ENCODE data around the gene CLCA2.

CLCA2 gene

DNA sequence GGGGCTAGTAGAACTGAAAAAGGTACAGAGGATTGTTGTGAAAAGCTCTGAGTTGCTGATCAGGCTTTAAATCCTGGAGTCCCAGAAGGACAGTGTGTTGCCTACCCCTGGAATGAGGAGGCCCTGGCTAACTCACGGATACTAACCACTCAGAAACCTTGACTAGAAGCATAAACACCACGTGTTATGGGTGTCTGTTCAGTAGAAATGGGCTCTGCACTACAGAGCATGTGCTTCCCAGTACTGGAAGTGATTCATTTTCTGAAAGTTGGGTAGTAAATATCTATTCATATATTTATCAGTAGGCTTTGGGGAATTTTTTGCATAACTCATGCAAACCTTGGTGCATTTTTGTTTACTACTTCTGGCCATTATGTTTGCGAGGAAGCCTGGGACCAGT, 29.7 kb downstream of the CLCA2 start:
- ChIA-PET POLR2A (no interaction called here), CTCF (no interaction called here)
- TF ChIP-seq ELF4 (IDR thresholded peaks at IDR 0.05) (no peak), CTBP1 (IDR thresholded peaks at IDR 0.05; ENCODE audit: borderline replicate concordance) (no peak), L3MBTL2 (conservative IDR thresholded peaks at IDR 0.05) (no peak), HDGF (IDR thresholded peaks at IDR 0.05; ENCODE audit: borderline replicate concordance) (no peak), SP1 (IDR thresholded peaks at IDR 0.05) (no peak), FOXK2 (IDR thresholded peaks at IDR 0.05) (no peak), FOXM1 (IDR thresholded peaks at IDR 0.05; ENCODE audit: borderline replicate concordance) (no peak), LEF1 (IDR thresholded peaks at IDR 0.05; ENCODE audit: borderline replicate concordance) (no peak), SUZ12 (IDR thresholded peaks at IDR 0.05) (no peak), ARNT (IDR thresholded peaks at IDR 0.05) (no peak), BHLHE40 (IDR thresholded peaks at IDR 0.05; ENCODE audit: borderline replicate concordance) (no peak), NFRKB (IDR thresholded peaks at IDR 0.05) (no peak), FOXA1 (IDR thresholded peaks at IDR 0.05) (no peak)
- no peak for DNase-seq (ENCODE audit: extremely low spot score)

DNA sequence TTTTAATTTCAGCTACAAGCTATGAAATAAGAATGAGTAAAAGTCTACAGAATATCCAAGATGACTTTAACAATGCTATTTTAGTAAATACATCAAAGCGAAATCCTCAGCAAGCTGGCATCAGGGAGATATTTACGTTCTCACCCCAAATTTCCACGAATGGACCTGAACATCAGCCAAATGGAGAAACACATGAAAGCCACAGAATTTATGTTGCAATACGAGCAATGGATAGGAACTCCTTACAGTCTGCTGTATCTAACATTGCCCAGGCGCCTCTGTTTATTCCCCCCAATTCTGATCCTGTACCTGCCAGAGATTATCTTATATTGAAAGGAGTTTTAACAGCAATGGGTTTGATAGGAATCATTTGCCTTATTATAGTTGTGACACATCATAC, 31.1 kb downstream of the CLCA2 start:
- ChIA-PET POLR2A (no interaction called here), CTCF (no interaction called here)
- no peak for DNase-seq (ENCODE audit: extremely low spot score)
- no peak for TF ChIP-seq LEF1 (IDR thresholded peaks at IDR 0.05; ENCODE audit: borderline replicate concordance)

DNA sequence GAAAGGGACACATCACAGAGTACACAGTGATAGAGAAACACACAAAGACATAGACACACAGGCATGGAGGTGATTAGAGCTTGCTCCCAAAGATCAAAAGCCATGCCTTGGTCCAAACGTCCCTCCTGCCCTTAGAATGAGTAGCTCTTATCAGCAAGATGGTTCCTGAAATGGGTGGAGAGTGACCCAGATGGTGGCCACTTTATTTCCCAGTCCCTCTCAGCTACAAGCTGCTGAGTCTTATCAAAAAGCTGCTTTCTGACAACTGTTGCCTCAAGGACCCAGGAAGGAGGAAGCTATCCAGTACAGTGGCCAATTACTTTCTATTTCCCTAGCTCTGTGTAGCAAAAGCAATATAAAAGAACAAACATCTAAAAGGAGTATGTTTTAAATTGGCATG, 37.0 kb downstream of the CLCA2 start:
- ChIA-PET CTCF (interaction anchor here (1.1 kb wide), 1 partner anchor 13 kb away, joined by 5 read pairs; no protein-coding TSS in a partner anchor), POLR2A (interaction anchor here (0.5 kb wide), 1 partner anchor 9 kb away, joined by 3 read pairs; no protein-coding TSS in a partner anchor)
- no peak for DNase-seq (ENCODE audit: extremely low spot score)
- TF ChIP-seq ARNT (IDR thresholded peaks at IDR 0.05) (no peak), FOXA1 (IDR thresholded peaks at IDR 0.05) (no peak), TARDBP (IDR thresholded peaks at IDR 0.05) (no peak), SUZ12 (IDR thresholded peaks at IDR 0.05) (no peak), L3MBTL2 (conservative IDR thresholded peaks at IDR 0.05) (no peak), HDGF (IDR thresholded peaks at IDR 0.05; ENCODE audit: borderline replicate concordance) (no peak), FOXK2 (IDR thresholded peaks at IDR 0.05) (no peak), SP1 (IDR thresholded peaks at IDR 0.05) (no peak)
- TF ChIP-seq, protein P1, sequence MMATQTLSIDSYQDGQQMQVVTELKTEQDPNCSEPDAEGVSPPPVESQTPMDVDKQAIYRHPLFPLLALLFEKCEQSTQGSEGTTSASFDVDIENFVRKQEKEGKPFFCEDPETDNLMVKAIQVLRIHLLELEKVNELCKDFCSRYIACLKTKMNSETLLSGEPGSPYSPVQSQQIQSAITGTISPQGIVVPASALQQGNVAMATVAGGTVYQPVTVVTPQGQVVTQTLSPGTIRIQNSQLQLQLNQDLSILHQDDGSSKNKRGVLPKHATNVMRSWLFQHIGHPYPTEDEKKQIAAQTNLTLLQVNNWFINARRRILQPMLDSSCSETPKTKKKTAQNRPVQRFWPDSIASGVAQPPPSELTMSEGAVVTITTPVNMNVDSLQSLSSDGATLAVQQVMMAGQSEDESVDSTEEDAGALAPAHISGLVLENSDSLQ (IDR thresholded peaks at IDR 0.05), result no peak

DNA sequence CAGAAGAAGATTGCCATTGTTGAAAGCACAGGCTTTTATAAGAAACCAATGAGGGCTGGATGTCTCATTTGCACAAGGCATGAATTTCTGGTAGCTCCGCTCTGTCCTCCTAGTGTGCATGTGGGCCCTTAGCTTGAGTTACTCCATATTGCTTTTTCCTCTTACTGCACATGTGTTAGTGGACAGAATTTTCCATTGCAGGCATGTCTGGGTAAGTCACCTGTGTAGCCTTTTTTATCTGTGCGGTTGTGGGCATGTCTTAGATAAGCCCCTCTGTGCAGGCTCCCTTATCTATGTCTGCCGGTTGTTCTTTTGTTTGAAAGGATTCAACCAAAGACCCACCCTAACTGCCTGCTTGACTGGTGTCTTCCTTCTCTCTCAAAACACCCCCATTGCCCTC, 37.5 kb downstream of the CLCA2 start:
- no peak for TF ChIP-seq ARNT (IDR thresholded peaks at IDR 0.05)
- TF ChIP-seq SP1 (IDR thresholded peaks at IDR 0.05), result no peak
- no peak for TF ChIP-seq CTBP1 (IDR thresholded peaks at IDR 0.05; ENCODE audit: borderline replicate concordance)
- TF ChIP-seq SUZ12 (IDR thresholded peaks at IDR 0.05), result no peak
- TF ChIP-seq TARDBP (IDR thresholded peaks at IDR 0.05), result no peak
- TF ChIP-seq ELF4 (IDR thresholded peaks at IDR 0.05), result no peak
- TF ChIP-seq L3MBTL2 (conservative IDR thresholded peaks at IDR 0.05), result no peak
- no peak for TF ChIP-seq BHLHE40 (IDR thresholded peaks at IDR 0.05; ENCODE audit: borderline replicate concordance)
- TF ChIP-seq, protein P1 (IDR thresholded peaks at IDR 0.05), result no peak
- TF ChIP-seq FOXK2 (IDR thresholded peaks at IDR 0.05), result no peak
- TF ChIP-seq FOXM1 (IDR thresholded peaks at IDR 0.05; ENCODE audit: borderline replicate concordance), result no peak
- no peak for TF ChIP-seq LEF1 (IDR thresholded peaks at IDR 0.05; ENCODE audit: borderline replicate concordance)
- TF ChIP-seq FOXA1 (IDR thresholded peaks at IDR 0.05), result no peak
- TF ChIP-seq ZNF384 (IDR thresholded peaks at IDR 0.05), result no peak
- ChIA-PET POLR2A (interaction anchor here (0.5 kb wide), 1 partner anchor 10 kb away, joined by 3 read pairs; no protein-coding TSS in a partner anchor), CTCF (interaction anchor here (1.1 kb wide), 1 partner anchor 12 kb away, joined by 5 read pairs; no protein-coding TSS in a partner anchor)
- no peak for DNase-seq (ENCODE audit: extremely low spot score)

DNA sequence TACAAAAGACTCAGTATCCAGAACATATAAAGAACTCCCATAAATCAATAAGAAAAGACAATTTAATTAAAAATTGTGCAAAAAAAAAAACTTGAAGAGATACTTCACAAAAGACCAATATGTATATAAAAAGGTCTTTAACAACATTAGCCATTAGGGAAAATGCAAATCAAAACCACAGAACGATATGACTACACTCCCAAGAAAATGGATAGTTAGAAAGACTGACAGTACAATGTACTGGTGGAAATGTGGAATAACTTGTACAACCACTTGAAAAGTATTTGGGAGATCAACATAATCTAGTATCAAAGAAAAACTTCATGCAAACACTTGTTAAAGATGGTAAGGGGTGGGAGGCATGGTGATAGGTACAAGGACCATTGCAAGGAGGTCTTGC, 40.8 kb downstream of the CLCA2 start:
- CTCF ChIA-PET, result no interaction called here
- TF ChIP-seq SUZ12 (IDR thresholded peaks at IDR 0.05) (no peak), HDGF (IDR thresholded peaks at IDR 0.05; ENCODE audit: borderline replicate concordance) (no peak), LEF1 (IDR thresholded peaks at IDR 0.05; ENCODE audit: borderline replicate concordance) (no peak), ZNF384 (IDR thresholded peaks at IDR 0.05) (no peak), ELF4 (IDR thresholded peaks at IDR 0.05) (no peak), L3MBTL2 (conservative IDR thresholded peaks at IDR 0.05) (no peak), SP1 (IDR thresholded peaks at IDR 0.05) (no peak), TARDBP (IDR thresholded peaks at IDR 0.05) (no peak), NFRKB (IDR thresholded peaks at IDR 0.05) (no peak)
- no peak for DNase-seq (ENCODE audit: extremely low spot score)
- POLR2A ChIA-PET, result no interaction called here

DNA sequence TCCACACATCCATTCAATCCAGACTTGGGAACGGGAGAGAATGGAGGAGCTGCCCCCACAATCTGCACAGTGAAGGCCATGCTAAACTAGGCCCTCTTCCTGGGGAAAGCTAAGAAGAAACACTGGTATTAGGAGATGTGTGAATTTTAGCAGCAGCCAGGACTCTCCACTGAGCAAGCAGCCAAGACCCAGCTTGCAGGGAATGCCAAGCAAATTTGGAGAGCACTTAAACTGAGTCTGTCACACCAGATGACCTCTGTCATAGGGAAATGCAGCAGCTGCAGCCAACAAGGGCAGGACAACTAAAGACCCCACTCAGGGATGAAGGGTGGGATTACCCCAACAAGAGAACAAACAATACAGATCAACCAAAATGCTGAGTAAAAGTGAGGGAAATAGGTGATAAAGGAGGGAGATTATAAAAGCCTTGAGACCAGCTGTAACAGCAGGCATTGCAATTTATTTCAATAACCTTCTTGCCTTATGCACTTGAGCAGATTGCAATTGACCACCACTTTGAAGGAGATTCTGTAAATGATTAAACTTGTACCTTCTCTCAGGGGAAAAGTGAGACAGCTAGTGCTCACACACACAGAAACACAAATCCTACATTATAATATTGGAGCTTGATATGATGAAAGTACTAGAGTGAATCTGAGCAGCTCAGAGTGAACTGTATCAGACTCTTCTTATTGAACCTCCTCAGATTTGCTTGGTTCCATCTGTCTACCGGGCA, 42.3 kb downstream of the CLCA2 start:
- POLR2A ChIA-PET, result no interaction called here
- TF ChIP-seq NFRKB (IDR thresholded peaks at IDR 0.05), result no peak
- TF ChIP-seq, protein P1 (IDR thresholded peaks at IDR 0.05), result no peak
- no peak for TF ChIP-seq LEF1 (IDR thresholded peaks at IDR 0.05; ENCODE audit: borderline replicate concordance)
- TF ChIP-seq FOXK2 (IDR thresholded peaks at IDR 0.05), result no peak
- TF ChIP-seq ARNT (IDR thresholded peaks at IDR 0.05), result no peak
- no peak for TF ChIP-seq BHLHE40 (IDR thresholded peaks at IDR 0.05; ENCODE audit: borderline replicate concordance)
- TF ChIP-seq L3MBTL2 (conservative IDR thresholded peaks at IDR 0.05), result no peak
- no peak for TF ChIP-seq ELF4 (IDR thresholded peaks at IDR 0.05)
- no peak for TF ChIP-seq SUZ12 (IDR thresholded peaks at IDR 0.05)
- TF ChIP-seq FOXA1 (IDR thresholded peaks at IDR 0.05), result no peak
- no peak for TF ChIP-seq CTBP1 (IDR thresholded peaks at IDR 0.05; ENCODE audit: borderline replicate concordance)
- no peak for TF ChIP-seq HDGF (IDR thresholded peaks at IDR 0.05; ENCODE audit: borderline replicate concordance)
- no peak for TF ChIP-seq FOXM1 (IDR thresholded peaks at IDR 0.05; ENCODE audit: borderline replicate concordance)
- TF ChIP-seq SP1 (IDR thresholded peaks at IDR 0.05), result no peak
- CTCF ChIA-PET, result no interaction called here
- no peak for DNase-seq (ENCODE audit: extremely low spot score)

Measured in HEK293T (cell line).